Measurements from ENCODE around the gene WDR38. TPM values are rescaled to one million over a fixed set of nuclear protein-coding genes. Genes with fewer than 3 reads are reported as not detected.

Gene WDR38
- total and polyA plus RNA-seq, 2 of the 13 experiments (the other 11 are each of a cell fraction or from before 2014, with no cell fraction given), result not detected

DNA sequence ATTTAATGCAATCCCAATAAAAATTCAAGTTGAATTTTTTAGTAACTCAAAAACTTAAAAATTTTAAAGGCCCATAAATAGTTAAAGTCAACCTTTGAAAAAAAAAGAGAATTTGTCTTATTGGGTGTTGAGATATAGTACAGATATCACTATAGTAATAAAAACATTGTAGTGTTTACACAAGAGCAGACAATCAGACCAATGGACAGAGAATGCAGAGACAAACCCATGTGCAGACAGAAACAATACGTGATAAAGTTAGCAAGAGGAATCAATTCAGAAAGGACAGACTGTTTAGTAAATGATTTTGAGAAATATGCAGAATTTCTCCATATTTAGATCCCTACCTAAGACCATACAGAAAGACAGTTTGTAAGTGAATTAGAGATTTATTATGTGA lies 53.7 kb downstream of the WDR38 start (continued):
- TF ChIP-seq CERS6 (CRISPR knock-in tag; IDR thresholded peaks at IDR 0.05) (no peak), HCFC1 (IDR thresholded peaks at IDR 0.05; ENCODE audit: low read depth, low read length) (no peak), ZNF225 (CRISPR knock-in tag; IDR thresholded peaks at IDR 0.05) (no peak), GATA4 (IDR thresholded peaks at IDR 0.05; ENCODE audit: borderline replicate concordance, low read depth) (no peak), TEAD2 (CRISPR knock-in tag; IDR thresholded peaks at IDR 0.05) (no peak), KAT8 (CRISPR knock-in tag; IDR thresholded peaks at IDR 0.05) (no peak)

Small RNA genes within 50 kb of the gene (small RNA-seq; reads per million reads assigned to genes)
- 0 reads per million in 3 experiments for gene RNU4-82P (ENCODE audit: insufficient read depth in 2 of 3, insufficient read length in 3 of 3, low read depth in 2 of 3, low replicate concordance in 1 of 3)

Other genes starting within 250 kb of the WDR38 start
- 31.5 and 50.9 TPM in 2 replicates for gene NR6A1, start 82.1 kb upstream of the WDR38 start, total RNA-seq (2016; rRNA removed; fragmentation: Illumina TruSeq; extraction: Trizol)
- gene NR6A1, start 82.1 kb upstream of the WDR38 start, polyA plus RNA-seq (2011; rRNA removed), result 19.7 and 28.1 TPM in 2 replicates
- 0.02 TPM in 1 of 2 replicates, not detected in the other for gene OLFML2A, start 76.3 kb upstream of the WDR38 start, total RNA-seq (2016; rRNA removed; fragmentation: Illumina TruSeq; extraction: Trizol)
- gene OLFML2A, start 76.3 kb upstream of the WDR38 start, polyA plus RNA-seq (2011; rRNA removed), result 0.01 and 0.04 TPM in 2 replicates
- gene RPL35, start 8.5 kb downstream of the WDR38 start, total RNA-seq (2016; rRNA removed; fragmentation: Illumina TruSeq; extraction: Trizol), result 2,153 and 2,627 TPM in 2 replicates
- 2,935 and 3,116 TPM in 2 replicates for gene RPL35, start 8.5 kb downstream of the WDR38 start, polyA plus RNA-seq (2011; rRNA removed)
- 33.8 and 35.4 TPM in 2 replicates for gene ARPC5L, start 8.7 kb downstream of the WDR38 start, total RNA-seq (2016; rRNA removed; fragmentation: Illumina TruSeq; extraction: Trizol)
- 23.6 and 29.9 TPM in 2 replicates for gene ARPC5L, start 8.7 kb downstream of the WDR38 start, polyA plus RNA-seq (2011; rRNA removed)
- gene GOLGA1, start 87.6 kb downstream of the WDR38 start, total RNA-seq (2016; rRNA removed; fragmentation: Illumina TruSeq; extraction: Trizol), result 15.9 and 21.5 TPM in 2 replicates
- 12.3 and 12.7 TPM in 2 replicates for gene GOLGA1, start 87.6 kb downstream of the WDR38 start, polyA plus RNA-seq (2011; rRNA removed)